ACHN (cell line): Measurements from ENCODE around the gene HS3ST3B1.

ENCODE experiments used
- DNase-seq: peaks from one replicate; pipeline ENCODE4 v3.0.0-alpha.2; 2015
- in situ Hi-C: cut with HindIII; loops from 2 replicates; pipeline ENCODE4 v1.10.0; 2017; ENCODE audit warnings: low sequenced_read_pairs, low pct_ligation_motif_present, low pct_unique_long_range_greater_than_20kb

Gene HS3ST3B1

GRCh38 chr17:14374268-14374667, 73.4 kb downstream of the HS3ST3B1 start:
- in situ Hi-C loops: no loop called here

GRCh38 chr17:14376666-14377065, 75.8 kb downstream of the HS3ST3B1 start:
- DNase-seq: no peak
- in situ Hi-C loops: no loop called here

More at GRCh38 chr17:14374268-14374667, 73.4 kb downstream of the HS3ST3B1 start:
- DNase-seq: no peak

GRCh38 chr17:14381606-14382005, 80.7 kb downstream of the HS3ST3B1 start:
- in situ Hi-C loops: no loop called here
- DNase-seq: no peak

GRCh38 chr17:14387036-14387435, 86.2 kb downstream of the HS3ST3B1 start:
- DNase-seq: no peak
- in situ Hi-C loops: no loop called here

GRCh38 chr17:14389681-14390080, 88.8 kb downstream of the HS3ST3B1 start:
- no peak for DNase-seq
- in situ Hi-C loops: no loop called here

- in situ Hi-C loops: no loop called here
- DNase-seq: no peak
Measured at GRCh38 chr17:14393723-14394122, 92.8 kb downstream of the HS3ST3B1 start.

DNA sequence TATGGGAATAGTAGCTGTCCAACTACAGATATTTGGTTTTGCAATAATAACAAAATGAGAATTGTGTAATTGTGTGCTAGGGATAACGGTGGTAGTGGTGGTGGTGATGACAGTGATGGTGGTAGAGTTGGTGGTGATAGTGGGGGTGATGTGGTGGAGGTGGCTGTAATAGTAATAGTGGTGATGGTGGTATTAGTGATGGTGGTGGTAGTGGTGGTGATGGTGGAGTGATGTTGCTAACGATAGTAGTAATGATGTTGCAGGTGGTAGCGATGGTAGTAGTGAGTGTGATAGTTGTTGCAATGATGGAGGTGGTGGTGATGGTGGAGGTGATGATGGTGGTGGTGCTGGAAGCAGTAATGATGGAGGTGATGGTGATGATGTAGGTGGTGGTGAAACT, 94.4 kb downstream of the HS3ST3B1 start:
- in situ Hi-C loops: no loop called here
- DNase-seq: no peak

GRCh38 chr17:14396547-14396946, 95.7 kb downstream of the HS3ST3B1 start:
- DNase-seq: no peak
- in situ Hi-C loops: no loop called here

DNA sequence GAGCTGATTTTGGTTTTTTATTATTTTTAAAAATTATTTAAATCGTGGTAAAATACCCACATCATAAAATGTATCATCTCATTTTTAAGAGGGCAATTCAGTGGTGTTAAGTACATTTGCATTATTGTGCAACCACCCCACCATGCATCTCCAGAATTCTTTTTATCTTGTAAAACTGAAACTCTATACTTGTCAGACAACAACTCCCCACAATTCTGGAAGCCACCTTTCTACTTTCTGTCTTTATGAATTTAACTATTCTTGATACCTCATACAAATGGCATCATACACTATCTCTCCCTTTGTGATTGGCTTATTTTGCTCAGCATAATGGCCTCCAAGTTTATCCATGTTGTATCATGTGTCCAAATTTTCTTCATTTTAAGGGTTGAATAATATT, 97.9 kb downstream of the HS3ST3B1 start:
- in situ Hi-C loops: no loop called here
- no peak for DNase-seq
